ENCODE results near the gene ETS1.

ETS1 gene

GRCh38 chr11:128492461-128492860 is 94.9 kb downstream of the ETS1 start:
- Histone ChIP-seq H3K27me3 (ENCODE audit: insufficient read depth, poor library complexity, severe bottlenecking) (no peaks in the 10 kb centered on the region), H3K27ac (replicated peaks) (no peak overlapping the region)
- no peak for DNase-seq (ENCODE audit: low read depth in 1 of 2, low spot score in 1 of 2)

GRCh38 chr11:128491195-128491936 is 96.0 kb downstream of the ETS1 start:
- Histone ChIP-seq H3K27ac (replicated peaks) (no peak overlapping the region), H3K4me3 (replicated peaks; ENCODE audit: insufficient read depth, low read length) (no peak overlapping the region), H3K27me3 (ENCODE audit: insufficient read depth, poor library complexity, severe bottlenecking) (no peaks in the 10 kb centered on the region)
- TF ChIP-seq REST (IDR thresholded peaks at IDR 0.05; ENCODE audit: insufficient replicate concordance, low read depth), result no peak
- TF ChIP-seq POLR2AphosphoS5 (IDR thresholded peaks at IDR 0.05; ENCODE audit: low read depth), result no peak
- no peak for TF ChIP-seq GABPA (IDR thresholded peaks at IDR 0.05; ENCODE audit: low read depth)
- TF ChIP-seq CTCF (IDR thresholded peaks at IDR 0.05; ENCODE audit: insufficient read depth, low read length), result no peak
- TF ChIP-seq SPI1 (IDR thresholded peaks at IDR 0.05; ENCODE audit: borderline replicate concordance, low read depth), result no peak
- no peak for DNase-seq (ENCODE audit: low read depth in 1 of 2, low spot score in 1 of 2)

More at GRCh38 chr11:128492461-128492860, 94.9 kb downstream of the ETS1 start:
- H3K4me3 ChIP-seq (replicated peaks; ENCODE audit: insufficient read depth, low read length), result no peak overlapping the region
- TF ChIP-seq CTCF (IDR thresholded peaks at IDR 0.05; ENCODE audit: insufficient read depth, low read length) (no peak), REST (IDR thresholded peaks at IDR 0.05; ENCODE audit: insufficient replicate concordance, low read depth) (no peak), GABPA (IDR thresholded peaks at IDR 0.05; ENCODE audit: low read depth) (no peak), POLR2AphosphoS5 (IDR thresholded peaks at IDR 0.05; ENCODE audit: low read depth) (no peak), SPI1 (IDR thresholded peaks at IDR 0.05; ENCODE audit: borderline replicate concordance, low read depth) (no peak)

GRCh38 chr11:128490092-128490491 is 97.3 kb downstream of the ETS1 start:
- Histone ChIP-seq H3K27ac (replicated peaks) (no peak overlapping the region), H3K4me3 (replicated peaks; ENCODE audit: insufficient read depth, low read length) (no peak overlapping the region), H3K27me3 (ENCODE audit: insufficient read depth, poor library complexity, severe bottlenecking) (no peaks in the 10 kb centered on the region)
- TF ChIP-seq GABPA (IDR thresholded peaks at IDR 0.05; ENCODE audit: low read depth) (no peak), SPI1 (IDR thresholded peaks at IDR 0.05; ENCODE audit: borderline replicate concordance, low read depth) (no peak), REST (IDR thresholded peaks at IDR 0.05; ENCODE audit: insufficient replicate concordance, low read depth) (no peak), POLR2AphosphoS5 (IDR thresholded peaks at IDR 0.05; ENCODE audit: low read depth) (no peak), CTCF (IDR thresholded peaks at IDR 0.05; ENCODE audit: insufficient read depth, low read length) (no peak)
- DNase-seq (ENCODE audit: low read depth in 1 of 2, low spot score in 1 of 2), result no peak

Data from HL-60 (cell line).